ENCODE measurements around the gene SLC16A11. TPM values are rescaled to one million over a fixed set of nuclear protein-coding genes. Genes with fewer than 3 reads are reported as not detected.

SLC16A11 gene
- total RNA-seq, 4 donors from 2014 or later = 0.14 to 10.0 (median 0.85) TPM

DNA sequence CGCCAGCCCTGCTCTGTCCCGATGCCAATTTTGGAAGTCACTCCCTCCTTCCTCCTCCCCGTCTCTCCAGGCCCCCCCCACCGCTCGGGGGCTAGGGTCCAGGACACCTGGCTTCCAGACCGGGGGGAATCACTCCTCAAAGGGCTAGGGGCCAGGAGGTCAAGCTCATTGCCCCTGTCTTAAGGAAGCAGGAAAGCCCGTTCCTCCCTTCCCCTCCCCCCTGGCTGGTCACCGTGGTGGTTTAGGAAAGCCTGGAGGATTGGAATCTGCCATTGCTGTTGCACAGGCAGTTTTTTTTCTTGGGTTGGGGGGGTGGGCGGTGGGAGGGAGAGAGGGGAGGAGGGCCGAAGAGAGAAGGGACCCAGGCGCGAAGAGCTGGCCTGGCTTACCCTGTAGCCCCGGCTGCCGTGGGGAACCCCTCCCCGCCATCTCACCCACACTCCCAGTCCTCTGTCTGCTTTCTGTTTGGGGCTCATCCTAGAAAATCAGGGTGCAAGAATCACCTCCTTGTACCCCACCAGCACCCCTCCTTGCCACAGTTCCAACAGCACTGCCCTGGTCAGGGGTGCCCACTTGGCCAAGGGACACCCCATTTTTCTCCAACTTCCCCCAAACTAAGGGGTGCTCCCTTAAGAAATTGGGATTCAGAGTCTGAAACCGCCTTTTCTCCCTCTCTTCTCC, 23.9 kb downstream of the SLC16A11 start:
- intact Hi-C loops (cut with DNase I; ENCODE audit: low total_unique reads) = no loop called here
- peak; percentile 69 to 76 for DNase-seq
- no peak for TF ChIP-seq POLR2A (IDR thresholded peaks at IDR 0.05)
- TF ChIP-seq, protein P1, sequence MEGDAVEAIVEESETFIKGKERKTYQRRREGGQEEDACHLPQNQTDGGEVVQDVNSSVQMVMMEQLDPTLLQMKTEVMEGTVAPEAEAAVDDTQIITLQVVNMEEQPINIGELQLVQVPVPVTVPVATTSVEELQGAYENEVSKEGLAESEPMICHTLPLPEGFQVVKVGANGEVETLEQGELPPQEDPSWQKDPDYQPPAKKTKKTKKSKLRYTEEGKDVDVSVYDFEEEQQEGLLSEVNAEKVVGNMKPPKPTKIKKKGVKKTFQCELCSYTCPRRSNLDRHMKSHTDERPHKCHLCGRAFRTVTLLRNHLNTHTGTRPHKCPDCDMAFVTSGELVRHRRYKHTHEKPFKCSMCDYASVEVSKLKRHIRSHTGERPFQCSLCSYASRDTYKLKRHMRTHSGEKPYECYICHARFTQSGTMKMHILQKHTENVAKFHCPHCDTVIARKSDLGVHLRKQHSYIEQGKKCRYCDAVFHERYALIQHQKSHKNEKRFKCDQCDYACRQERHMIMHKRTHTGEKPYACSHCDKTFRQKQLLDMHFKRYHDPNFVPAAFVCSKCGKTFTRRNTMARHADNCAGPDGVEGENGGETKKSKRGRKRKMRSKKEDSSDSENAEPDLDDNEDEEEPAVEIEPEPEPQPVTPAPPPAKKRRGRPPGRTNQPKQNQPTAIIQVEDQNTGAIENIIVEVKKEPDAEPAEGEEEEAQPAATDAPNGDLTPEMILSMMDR (IDR thresholded peaks at IDR 0.05) = no peak
- Histone ChIP-seq H3K27me3 (peaks cover 0 to 15% of the 10 kb centered on the region in 2 donors), H3K27ac (peak overlapping the region; percentile 94 to 96), H3K4me3 (peak overlapping the region; percentile 60 to 77), H3K4me1 (peaks cover 4 to 6% of the 10 kb centered on the region in 2 donors), H3K9me3 (no peaks in the 10 kb centered on the region), H3K36me3 (no peaks in the 10 kb centered on the region)

DNA sequence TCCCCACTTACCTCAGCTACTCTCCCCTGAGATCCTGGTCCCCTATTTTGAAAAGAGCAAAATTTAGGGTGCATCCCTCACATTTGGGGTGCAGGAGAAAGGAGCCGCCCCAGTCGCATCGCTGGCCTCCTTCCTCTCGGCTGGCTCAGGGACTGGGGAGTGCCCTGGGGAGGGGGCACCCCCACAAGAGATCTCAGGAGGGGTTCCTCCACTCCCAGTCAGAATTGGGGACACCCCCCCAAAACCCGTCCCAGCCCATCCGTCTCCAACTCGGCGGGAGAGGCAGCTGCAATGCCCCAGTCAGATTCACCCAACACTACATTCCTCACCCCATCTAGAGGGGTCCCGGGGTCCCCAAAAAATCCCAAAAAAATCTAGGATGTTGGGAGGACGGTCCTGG, 24.5 kb downstream of the SLC16A11 start:
- Histone ChIP-seq H3K27ac (peak overlapping the region; percentile 94 to 96), H3K4me1 (peaks cover 4 to 6% of the 10 kb centered on the region in 2 donors), H3K27me3 (peaks cover 0 to 15% of the 10 kb centered on the region in 2 donors), H3K9me3 (no peaks in the 10 kb centered on the region), H3K4me3 (peak overlapping the region; percentile 60 to 77), H3K36me3 (no peaks in the 10 kb centered on the region)
- intact Hi-C loops (cut with DNase I; ENCODE audit: low total_unique reads) = no loop called here
- peak in 1 of 2 donors; percentile 39 for DNase-seq
- TF ChIP-seq, protein P1 (IDR thresholded peaks at IDR 0.05) = no peak
- no peak for TF ChIP-seq POLR2A (IDR thresholded peaks at IDR 0.05)

DNA sequence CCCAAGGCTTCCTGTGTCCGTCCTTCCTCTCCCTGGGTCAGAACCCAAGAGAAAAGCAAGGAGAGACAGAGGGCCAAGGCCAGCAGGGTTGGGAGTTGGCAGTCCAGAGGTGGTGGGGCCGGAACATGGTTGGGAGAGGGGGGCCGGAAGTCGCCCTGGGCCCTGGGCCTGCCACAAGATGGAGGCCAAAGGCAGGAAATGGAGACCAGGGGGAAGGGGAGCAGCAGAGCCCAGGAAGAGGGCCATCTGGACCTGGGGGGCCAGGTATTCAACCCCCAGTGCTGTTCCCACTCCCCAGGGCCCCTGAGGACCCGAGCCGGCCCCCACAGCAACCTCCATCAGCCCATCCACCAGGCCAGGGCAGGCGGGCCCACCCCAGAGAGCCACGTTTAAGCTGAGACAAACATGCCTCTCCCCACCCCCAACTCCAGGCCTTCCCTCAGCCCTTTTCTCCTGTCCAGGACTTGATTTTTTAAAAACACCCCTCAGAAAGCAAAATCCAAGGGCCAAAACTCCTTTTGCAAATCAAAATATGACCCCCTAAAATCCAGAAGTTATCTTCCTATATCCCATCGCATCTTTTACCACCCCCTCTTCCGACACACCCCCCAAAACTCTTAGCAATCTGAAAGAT, 25.4 kb downstream of the SLC16A11 start:
- peaks cover 0 to 10% of the 10 kb centered on the region in 2 donors for H3K27me3 ChIP-seq
- peak overlapping the region; percentile 60 to 77 for H3K4me3 ChIP-seq
- TF ChIP-seq, protein P1 (IDR thresholded peaks at IDR 0.05) = no peak
- peak; percentile 22 to 48 for TF ChIP-seq POLR2A (IDR thresholded peaks at IDR 0.05)
- H3K27ac ChIP-seq = peak overlapping the region; percentile 94 to 96
- no peaks in the 10 kb centered on the region for H3K9me3 ChIP-seq
- peaks cover 4 to 6% of the 10 kb centered on the region in 2 donors for H3K4me1 ChIP-seq
- intact Hi-C loops (cut with DNase I; ENCODE audit: low total_unique reads) = no loop called here
- H3K36me3 ChIP-seq = no peaks in the 10 kb centered on the region
- DNase-seq = peak; percentile 75 to 82

DNA sequence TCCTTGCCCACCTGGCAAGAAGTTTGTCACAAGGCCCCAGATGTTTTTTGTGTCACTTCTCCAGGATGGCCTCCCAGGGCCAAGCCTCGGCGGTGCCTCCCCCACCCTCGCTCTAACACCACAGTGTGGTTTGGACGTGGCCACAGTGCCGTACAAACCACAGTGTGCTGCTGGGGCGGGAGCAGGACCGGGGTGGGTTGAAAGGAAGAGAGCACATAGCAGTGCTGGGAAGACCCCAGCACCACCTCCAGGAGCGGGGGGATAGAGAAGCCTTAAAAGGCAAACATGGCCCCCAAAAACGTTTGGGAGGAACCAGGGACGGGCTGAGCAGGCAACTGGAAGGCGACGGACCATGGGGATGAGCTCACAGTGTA, 26.1 kb downstream of the SLC16A11 start:
- no peaks in the 10 kb centered on the region for H3K36me3 ChIP-seq
- peak overlapping the region; percentile 94 to 96 for H3K27ac ChIP-seq
- DNase-seq = no peak
- peaks cover 0 to 5% of the 10 kb centered on the region in 2 donors for H3K27me3 ChIP-seq
- intact Hi-C loops (cut with DNase I; ENCODE audit: low total_unique reads) = no loop called here
- TF ChIP-seq POLR2A (IDR thresholded peaks at IDR 0.05) = no peak
- TF ChIP-seq, protein P1 (IDR thresholded peaks at IDR 0.05) = no peak
- peaks cover 2 to 4% of the 10 kb centered on the region in 2 donors for H3K4me1 ChIP-seq
- peak overlapping the region; percentile 60 to 77 for H3K4me3 ChIP-seq
- no peaks in the 10 kb centered on the region for H3K9me3 ChIP-seq
